ENCODE results near the gene EVPL. TPM values are rescaled to one million over a fixed set of nuclear protein-coding genes. Genes with fewer than 3 reads are reported as not detected.

EVPL gene
- total and polyA plus RNA-seq, 2 of the 13 experiments (the other 11 are each of a cell fraction or from before 2014, with no cell fraction given), result 2.1 to 8.2 TPM

DNA sequence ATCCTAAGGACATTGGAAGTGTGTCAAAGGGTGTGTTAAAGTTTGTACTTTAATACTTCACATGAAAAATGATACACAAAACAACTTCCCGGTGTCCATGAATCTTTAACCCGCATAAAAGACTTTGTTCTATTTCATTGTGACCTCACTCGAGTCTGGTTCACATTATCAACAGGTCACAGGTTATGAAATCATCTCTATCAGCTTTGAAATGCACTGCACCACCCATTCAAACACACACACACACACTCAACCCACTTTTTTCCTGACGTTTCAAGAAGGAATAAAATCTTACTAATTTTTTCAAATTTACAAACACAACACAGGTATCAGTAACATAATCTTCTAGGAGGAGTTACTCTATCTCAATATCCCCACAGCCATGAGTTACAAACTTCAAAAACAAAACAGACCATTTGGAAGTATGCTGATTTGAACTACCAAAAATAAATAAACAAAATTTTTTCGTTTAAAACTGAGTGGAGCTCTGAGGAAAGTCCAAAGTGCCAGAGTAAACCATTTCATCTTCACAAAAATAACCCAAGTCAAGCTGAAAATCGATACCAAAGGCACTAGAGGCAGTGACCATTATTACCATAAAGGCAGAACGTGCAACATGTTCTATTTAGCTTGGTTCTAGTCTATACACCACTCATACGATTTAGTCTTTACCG, 50.8 kb downstream of the EVPL start (continued):
- TF ChIP-seq ZNF878 (CRISPR knock-in tag; IDR thresholded peaks at IDR 0.05), result peak; percentile 39; the same call in 1 of the 2 replicates
- TF ChIP-seq ZNF260 (CRISPR knock-in tag; IDR thresholded peaks at IDR 0.05; ENCODE audit: borderline replicate concordance, low read depth), result no peak
- TF ChIP-seq ZNF335 (CRISPR knock-in tag; IDR thresholded peaks at IDR 0.05), result no peak; the same call in 1 of the 2 replicates
- no peak for TF ChIP-seq ZNF101 (CRISPR knock-in tag; IDR thresholded peaks at IDR 0.05; ENCODE audit: borderline replicate concordance, low read depth)
- peak; percentile 87 for TF ChIP-seq KDM6A (CRISPR knock-in tag; IDR thresholded peaks at IDR 0.05; ENCODE audit: low read depth)
- TF ChIP-seq, protein P1, sequence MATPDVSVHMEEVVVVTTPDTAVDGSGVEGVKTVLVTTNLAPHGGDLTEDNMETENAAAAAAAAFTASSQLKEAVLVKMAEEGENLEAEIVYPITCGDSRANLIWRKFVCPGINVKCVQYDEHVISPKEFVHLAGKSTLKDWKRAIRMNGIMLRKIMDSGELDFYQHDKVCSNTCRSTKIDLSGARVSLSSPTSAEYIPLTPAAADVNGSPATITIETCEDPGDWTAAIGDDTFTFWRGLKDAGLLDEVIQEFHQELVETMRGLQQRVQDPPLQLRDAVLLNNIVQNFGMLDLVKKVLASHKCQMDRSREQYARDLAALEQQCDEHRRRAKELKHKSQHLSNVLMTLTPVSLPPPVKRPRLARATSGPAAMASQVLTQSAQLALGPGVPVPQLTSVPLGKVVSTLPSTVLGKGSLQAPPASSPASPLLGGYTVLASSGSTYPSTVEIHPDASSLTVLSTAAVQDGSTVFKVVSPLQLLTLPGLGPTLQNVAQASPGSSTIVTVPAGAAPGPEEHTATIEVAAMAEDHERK (CRISPR knock-in tag; IDR thresholded peaks at IDR 0.05; ENCODE audit: low read depth), result no peak
- no peak for TF ChIP-seq PRPF4 (IDR thresholded peaks at IDR 0.05; ENCODE audit: low read depth, low read length, poor library complexity, severe bottlenecking)
- TF ChIP-seq ZNF331 (CRISPR knock-in tag; IDR thresholded peaks at IDR 0.05), result no peak; the same call in 1 of the 2 replicates
- TF ChIP-seq GTF3A (CRISPR knock-in tag; conservative IDR thresholded peaks at IDR 0.05), result no peak
- TF ChIP-seq, protein P2, sequence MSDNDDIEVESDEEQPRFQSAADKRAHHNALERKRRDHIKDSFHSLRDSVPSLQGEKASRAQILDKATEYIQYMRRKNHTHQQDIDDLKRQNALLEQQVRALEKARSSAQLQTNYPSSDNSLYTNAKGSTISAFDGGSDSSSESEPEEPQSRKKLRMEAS (IDR thresholded peaks at IDR 0.05), result 0 out of 2 replicates have a peak, but pooled peaks have one; percentile 26
- TF ChIP-seq ZNF557 (CRISPR knock-in tag; IDR thresholded peaks at IDR 0.05), result no peak
- TF ChIP-seq, protein P3, sequence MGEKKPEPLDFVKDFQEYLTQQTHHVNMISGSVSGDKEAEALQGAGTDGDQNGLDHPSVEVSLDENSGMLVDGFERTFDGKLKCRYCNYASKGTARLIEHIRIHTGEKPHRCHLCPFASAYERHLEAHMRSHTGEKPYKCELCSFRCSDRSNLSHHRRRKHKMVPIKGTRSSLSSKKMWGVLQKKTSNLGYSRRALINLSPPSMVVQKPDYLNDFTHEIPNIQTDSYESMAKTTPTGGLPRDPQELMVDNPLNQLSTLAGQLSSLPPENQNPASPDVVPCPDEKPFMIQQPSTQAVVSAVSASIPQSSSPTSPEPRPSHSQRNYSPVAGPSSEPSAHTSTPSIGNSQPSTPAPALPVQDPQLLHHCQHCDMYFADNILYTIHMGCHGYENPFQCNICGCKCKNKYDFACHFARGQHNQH (CRISPR knock-in tag; IDR thresholded peaks at IDR 0.05), result no peak
- TF ChIP-seq ZBTB21 (CRISPR knock-in tag; IDR thresholded peaks at IDR 0.05), result peak; percentile 75; the same call in 1 of the 2 replicates
- 0 out of 2 replicates have a peak, but pooled peaks have one; percentile 82 for TF ChIP-seq ZNF816 (CRISPR knock-in tag; IDR thresholded peaks at IDR 0.05; ENCODE audit: borderline replicate concordance)
- 0 out of 2 replicates have a peak, but pooled peaks have one; percentile 24 for TF ChIP-seq ZNF614 (CRISPR knock-in tag; IDR thresholded peaks at IDR 0.05; ENCODE audit: borderline replicate concordance)
- TF ChIP-seq, protein P4, sequence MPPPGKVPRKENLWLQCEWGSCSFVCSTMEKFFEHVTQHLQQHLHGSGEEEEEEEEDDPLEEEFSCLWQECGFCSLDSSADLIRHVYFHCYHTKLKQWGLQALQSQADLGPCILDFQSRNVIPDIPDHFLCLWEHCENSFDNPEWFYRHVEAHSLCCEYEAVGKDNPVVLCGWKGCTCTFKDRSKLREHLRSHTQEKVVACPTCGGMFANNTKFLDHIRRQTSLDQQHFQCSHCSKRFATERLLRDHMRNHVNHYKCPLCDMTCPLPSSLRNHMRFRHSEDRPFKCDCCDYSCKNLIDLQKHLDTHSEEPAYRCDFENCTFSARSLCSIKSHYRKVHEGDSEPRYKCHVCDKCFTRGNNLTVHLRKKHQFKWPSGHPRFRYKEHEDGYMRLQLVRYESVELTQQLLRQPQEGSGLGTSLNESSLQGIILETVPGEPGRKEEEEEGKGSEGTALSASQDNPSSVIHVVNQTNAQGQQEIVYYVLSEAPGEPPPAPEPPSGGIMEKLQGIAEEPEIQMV (CRISPR knock-in tag; IDR thresholded peaks at IDR 0.05; ENCODE audit: low read depth), result no peak
- no peak for TF ChIP-seq ZNF24 (IDR thresholded peaks at IDR 0.05)
- TF ChIP-seq ZNF263 (CRISPR knock-in tag; IDR thresholded peaks at IDR 0.05), result no peak
- TF ChIP-seq NR2C2 (CRISPR knock-in tag; IDR thresholded peaks at IDR 0.05; ENCODE audit: borderline replicate concordance), result peak; percentile 80; the same call in 1 of the 2 replicates
- TF ChIP-seq CEBPB (IDR thresholded peaks at IDR 0.05; ENCODE audit: borderline replicate concordance, low read depth, low read length), result peak; percentile 58
- no peak for TF ChIP-seq ZNF546 (CRISPR knock-in tag; conservative IDR thresholded peaks at IDR 0.05)
- TF ChIP-seq GABPB1 (CRISPR knock-in tag; IDR thresholded peaks at IDR 0.05), result no peak
- TF ChIP-seq, protein P5, sequence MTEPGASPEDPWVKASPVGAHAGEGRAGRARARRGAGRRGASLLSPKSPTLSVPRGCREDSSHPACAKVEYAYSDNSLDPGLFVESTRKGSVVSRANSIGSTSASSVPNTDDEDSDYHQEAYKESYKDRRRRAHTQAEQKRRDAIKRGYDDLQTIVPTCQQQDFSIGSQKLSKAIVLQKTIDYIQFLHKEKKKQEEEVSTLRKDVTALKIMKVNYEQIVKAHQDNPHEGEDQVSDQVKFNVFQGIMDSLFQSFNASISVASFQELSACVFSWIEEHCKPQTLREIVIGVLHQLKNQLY (CRISPR knock-in tag; IDR thresholded peaks at IDR 0.05), result 0 out of 2 replicates have a peak, but pooled peaks have one; percentile 62
- no peak for TF ChIP-seq RARG (CRISPR knock-in tag; IDR thresholded peaks at IDR 0.05; ENCODE audit: low read depth)
- TF ChIP-seq, protein P6, sequence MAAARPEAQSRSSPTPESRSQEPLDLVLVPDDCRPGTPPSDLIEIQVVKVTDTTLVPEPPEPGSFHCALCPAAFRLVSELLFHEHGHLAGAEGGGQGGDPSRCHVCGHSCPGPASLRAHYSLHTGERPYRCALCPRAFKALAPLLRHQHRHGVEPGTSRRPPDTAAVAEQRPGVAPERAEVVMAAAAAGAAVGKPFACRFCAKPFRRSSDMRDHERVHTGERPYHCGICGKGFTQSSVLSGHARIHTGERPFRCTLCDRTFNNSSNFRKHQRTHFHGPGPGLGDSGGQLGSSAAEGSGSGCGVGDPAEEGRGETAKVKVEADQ (CRISPR knock-in tag; IDR thresholded peaks at IDR 0.05; ENCODE audit: borderline replicate concordance), result no peak; the same call in 1 of the 2 replicates

Data from HepG2 (cell line).